GM12878 (cell line): Measurements from ENCODE around the gene SPRY2. TPM values are rescaled to one million over a fixed set of nuclear protein-coding genes. Genes with fewer than 3 reads are reported as not detected.
A peak's percentile ranks its signal among the peaks of the same experiment; 100 is the strongest.

Experiments used
- ATF7 ChIP-seq: fragments of 450-650 bp; IDR thresholded peaks from 2 replicates; pipeline ENCODE4 v1.6.1; 2016; ENCODE audit warnings: low read depth, mild to moderate bottlenecking
- BCL3 ChIP-seq: IDR thresholded peaks from 2 replicates; pipeline ENCODE4 v1.6.1; 2011; ENCODE audit warnings: borderline replicate concordance, low read depth, mild to moderate bottlenecking, moderate library complexity, low read length; ENCODE audit not compliant: insufficient read depth, poor library complexity, severe bottlenecking
- CUX1 ChIP-seq: IDR thresholded peaks from 2 replicates; pipeline ENCODE4 v1.6.1; 2012; ENCODE audit warnings: improper control_type of control experiment, low read depth, low read length; ENCODE audit not compliant: insufficient replicate concordance
- ETV6 ChIP-seq, 2 experiments: fragments of 450-650 bp in 1 of 2; IDR thresholded peaks in 1 of 2; conservative IDR thresholded peaks in 1 of 2; 2 replicates each; pipeline ENCODE4 v1.6.1; 2014; ENCODE audit warnings: antibody characterized with exemption in 1 of 2, borderline replicate concordance in 1 of 2, low read depth in 1 of 2, mild to moderate bottlenecking in 1 of 2, moderate library complexity in 1 of 2
- GATAD2B ChIP-seq: fragments of 450-650 bp; conservative IDR thresholded peaks from 2 replicates; pipeline ENCODE4 v1.6.1; 2017; ENCODE audit warnings: low read depth, mild to moderate bottlenecking, moderate library complexity
- HDGF ChIP-seq: fragments of 450-650 bp; IDR thresholded peaks from 2 replicates; pipeline ENCODE4 v1.6.1; 2016; ENCODE audit warnings: antibody characterized with exemption
- IKZF2 ChIP-seq, 2 experiments: fragments of 450-650 bp; IDR thresholded peaks; 2 replicates each; pipeline ENCODE4 v1.6.1; 2017; ENCODE audit warnings: mild to moderate bottlenecking in 2 of 2, moderate library complexity in 2 of 2
- KAT2A ChIP-seq: conservative IDR thresholded peaks from 2 replicates; pipeline ENCODE4 v1.6.1; 2011; ENCODE audit warnings: low read depth, low read length; ENCODE audit not compliant: control insufficient read depth
- MEF2A ChIP-seq: IDR thresholded peaks from 2 replicates; pipeline ENCODE4 v1.6.1; 2011; ENCODE audit warnings: low read depth, mild to moderate bottlenecking, low read length, moderate library complexity; ENCODE audit not compliant: insufficient read depth
- MEF2B ChIP-seq: fragments of 450-650 bp; IDR thresholded peaks from 2 replicates; pipeline ENCODE4 v1.6.1; 2018; ENCODE audit warnings: mild to moderate bottlenecking, moderate library complexity; ENCODE audit not compliant: partially characterized antibody, poor library complexity, severe bottlenecking
- MTA2 ChIP-seq: fragments of 450-650 bp; IDR thresholded peaks from 2 replicates; pipeline ENCODE4 v1.6.1; 2016; ENCODE audit warnings: low read depth, mild to moderate bottlenecking, moderate library complexity
- NFXL1 ChIP-seq: fragments of 450-650 bp; IDR thresholded peaks from 2 replicates; pipeline ENCODE4 v1.6.1; 2017; ENCODE audit warnings: antibody characterized with exemption, mild to moderate bottlenecking, borderline replicate concordance
- RELA ChIP-seq: fragments of 450-650 bp; IDR thresholded peaks from 2 replicates; pipeline ENCODE4 v1.8.0; 2014; ENCODE audit warnings: borderline replicate concordance; ENCODE audit not compliant: partially characterized antibody
- RFX5 ChIP-seq: IDR thresholded peaks from 2 replicates; pipeline ENCODE4 v1.6.1; 2011; ENCODE audit warnings: low read depth, low read length, improper control_type of control experiment
- SMC3 ChIP-seq: IDR thresholded peaks from 2 replicates; pipeline ENCODE4 v1.6.1; 2011; ENCODE audit warnings: low read length, improper control_type of control experiment, borderline replicate concordance
- SREBF1 ChIP-seq: IDR thresholded peaks from 2 replicates; pipeline ENCODE4 v1.6.1; 2012; ENCODE audit warnings: mild to moderate bottlenecking, low read length
- SREBF2 ChIP-seq: IDR thresholded peaks from 2 replicates; pipeline ENCODE4 v1.6.1; 2012; ENCODE audit warnings: mild to moderate bottlenecking, low read length
- STAT3 ChIP-seq: IDR thresholded peaks from 2 replicates; pipeline ENCODE4 v1.6.1; 2011; ENCODE audit warnings: low read depth, low read length, improper control_type of control experiment
- TARDBP ChIP-seq: IDR thresholded peaks from 2 replicates; pipeline ENCODE4 v1.6.1; 2016; ENCODE audit warnings: borderline replicate concordance
- WRNIP1 ChIP-seq: IDR thresholded peaks from 2 replicates; pipeline ENCODE4 v1.6.1; 2011; ENCODE audit warnings: low read depth, low read length, improper control_type of control experiment, borderline replicate concordance
- YBX1 ChIP-seq: fragments of 450-650 bp; IDR thresholded peaks from 2 replicates; pipeline ENCODE4 v1.6.1; 2016; ENCODE audit warnings: antibody characterized with exemption
- polyA plus RNA-seq, 11 experiments: library from polyadenylated mRNA; depleted of rRNA in 4 of 11; unstranded in 6 of 11; stranded (reverse) in 5 of 11; fragments of >200 nt; fragmentation: Nextera tagmentation in 4 of 11; fragmentation: Illumina TruSeq in 1 of 11; extraction: Ambion mirVana in 4 of 11; extraction: Trizol in 1 of 11; gene quantifications; 1 replicate in 1 of 11; 2 replicates in 10 of 11; pipeline versions ENCODE4 v1.2.1 to v1.2.3, GENCODE V29; 2011 to 2016; ENCODE audit warnings: inconsistent platforms in 2 of 11, missing spikeins in 2 of 11, low read depth in 1 of 11
- total RNA-seq, 4 experiments: library from RNA; depleted of rRNA in 3 of 4; stranded (reverse); fragments of >200 nt in 3 of 4; fragmentation: Illumina TruSeq in 1 of 4; extraction: Trizol in 1 of 4; gene quantifications; 2 replicates each; pipeline versions ENCODE4 v1.2.1 to v1.2.3, GENCODE V29; 2013 to 2021
- TF ChIP-seq, protein P1 (sequence below): fragments of 450-650 bp; IDR thresholded peaks from 2 replicates; pipeline ENCODE4 v1.6.1; 2016; ENCODE audit warnings: mild to moderate bottlenecking
- TF ChIP-seq, protein P2 (sequence below): IDR thresholded peaks from 2 replicates; pipeline ENCODE4 v1.6.1; 2011; ENCODE audit warnings: borderline replicate concordance, low read depth, mild to moderate bottlenecking, moderate library complexity, mixed read lengths, low read length; ENCODE audit not compliant: insufficient read depth; ENCODE audit errors: extremely low read length

The SPRY2 gene
- total and polyA plus RNA-seq, 10 of the 15 experiments (the other 5 are each of a cell fraction or from before 2014, with no cell fraction given) = 1.8 to 82.1 (median 9.2) TPM

DNA sequence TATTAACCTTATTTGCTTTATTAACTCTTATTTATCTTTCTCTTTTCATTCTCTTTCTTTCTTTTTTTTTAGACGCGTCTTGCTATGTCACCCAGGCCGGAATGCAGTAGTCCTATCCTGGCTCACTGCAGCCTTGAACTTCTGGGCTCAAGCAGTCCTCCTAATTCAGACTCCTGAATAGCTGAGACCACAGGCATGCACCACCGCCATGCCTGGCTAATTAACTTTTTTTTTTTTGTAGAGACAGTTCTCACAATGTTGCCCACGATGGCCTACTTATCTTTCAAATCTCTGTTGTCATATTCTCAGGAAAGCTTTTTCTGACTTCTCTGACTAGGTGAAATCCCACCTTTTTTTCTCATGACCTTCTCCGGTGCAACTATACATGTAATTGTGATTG, 7.8 kb upstream of the SPRY2 start (continued):
- TF ChIP-seq TARDBP = no peak
- no peak for TF ChIP-seq BCL3
- peak; percentile 44 for TF ChIP-seq MEF2B
- no peak for TF ChIP-seq KAT2A
- TF ChIP-seq, protein P1, sequence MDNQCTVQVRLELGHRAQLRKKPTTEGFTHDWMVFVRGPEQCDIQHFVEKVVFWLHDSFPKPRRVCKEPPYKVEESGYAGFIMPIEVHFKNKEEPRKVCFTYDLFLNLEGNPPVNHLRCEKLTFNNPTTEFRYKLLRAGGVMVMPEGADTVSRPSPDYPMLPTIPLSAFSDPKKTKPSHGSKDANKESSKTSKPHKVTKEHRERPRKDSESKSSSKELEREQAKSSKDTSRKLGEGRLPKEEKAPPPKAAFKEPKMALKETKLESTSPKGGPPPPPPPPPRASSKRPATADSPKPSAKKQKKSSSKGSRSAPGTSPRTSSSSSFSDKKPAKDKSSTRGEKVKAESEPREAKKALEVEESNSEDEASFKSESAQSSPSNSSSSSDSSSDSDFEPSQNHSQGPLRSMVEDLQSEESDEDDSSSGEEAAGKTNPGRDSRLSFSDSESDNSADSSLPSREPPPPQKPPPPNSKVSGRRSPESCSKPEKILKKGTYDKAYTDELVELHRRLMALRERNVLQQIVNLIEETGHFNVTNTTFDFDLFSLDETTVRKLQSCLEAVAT = peak; percentile 50; the same call in 1 of the 2 replicates
- no peak for TF ChIP-seq STAT3
- no peak for TF ChIP-seq ETV6 (conservative IDR thresholded peaks at IDR 0.05 in 1 of 2, IDR thresholded peaks at IDR 0.05 in 1 of 2; ENCODE audit: borderline replicate concordance in 1 of 2, low read depth in 1 of 2)
- no peak for TF ChIP-seq NFXL1
- no peak for TF ChIP-seq RFX5
- TF ChIP-seq MTA2 = peak; percentile 78; the same call in 1 of the 2 replicates
- 0 out of 2 replicates have a peak, but pooled peaks have one; percentile 40 for TF ChIP-seq YBX1
- TF ChIP-seq HDGF = 0 out of 2 replicates have a peak, but pooled peaks have one; percentile 12
- TF ChIP-seq, protein P2, sequence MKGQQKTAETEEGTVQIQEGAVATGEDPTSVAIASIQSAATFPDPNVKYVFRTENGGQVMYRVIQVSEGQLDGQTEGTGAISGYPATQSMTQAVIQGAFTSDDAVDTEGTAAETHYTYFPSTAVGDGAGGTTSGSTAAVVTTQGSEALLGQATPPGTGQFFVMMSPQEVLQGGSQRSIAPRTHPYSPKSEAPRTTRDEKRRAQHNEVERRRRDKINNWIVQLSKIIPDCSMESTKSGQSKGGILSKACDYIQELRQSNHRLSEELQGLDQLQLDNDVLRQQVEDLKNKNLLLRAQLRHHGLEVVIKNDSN = no peak
- TF ChIP-seq CUX1 = peak; percentile 54
- TF ChIP-seq SREBF1 = no peak
- peak; percentile 27 to 39; a peak in 2 of 4 replicates for TF ChIP-seq IKZF2 (IDR thresholded peaks at IDR 0.05)
- TF ChIP-seq RELA = no peak
- peak; percentile 55; the same call in 1 of the 2 replicates for TF ChIP-seq ATF7
- TF ChIP-seq MEF2A = no peak
- no peak for TF ChIP-seq GATAD2B
- TF ChIP-seq SREBF2 = no peak
- no peak for TF ChIP-seq WRNIP1
- TF ChIP-seq SMC3 = no peak
